Smooth muscle cell (in vitro differentiated cells): Measurements from ENCODE around the gene MAB21L2. TPM values are rescaled to one million over a fixed set of nuclear protein-coding genes. Genes with fewer than 3 reads are reported as not detected.

Source experiments
- DNase-seq: peaks from one replicate; lab custom pipeline; 2025; ENCODE audit not compliant: unreplicated experiment; lab: John Stamatoyannopoulos, UW
- H2AFZ ChIP-seq: fragments of 200-600 bp; sonication (generic); 2 replicates; pipeline ENCODE4 v1.6.0; 2016; ENCODE audit warnings: antibody characterized with exemption, low read depth, mild to moderate bottlenecking
- H3F3A ChIP-seq: fragments of 200-600 bp; sonication (generic); 2 replicates; pipeline ENCODE4 v1.6.0; 2017; ENCODE audit warnings: antibody characterized with exemption, low read depth
- H3K27ac ChIP-seq: fragments of 200-600 bp; sonication (generic); 2 replicates; pipeline ENCODE4 v1.5.1; 2016; ENCODE audit warnings: low read depth, mild to moderate bottlenecking
- H3K27me3 ChIP-seq: fragments of 200-600 bp; sonication (generic); 2 replicates; pipeline ENCODE4 v1.6.1; 2016; ENCODE audit warnings: low read depth, mild to moderate bottlenecking
- H3K36me3 ChIP-seq: fragments of 200-600 bp; sonication (generic); 2 replicates; pipeline ENCODE4 v1.5.1; 2016; ENCODE audit warnings: low read depth
- H3K4me1 ChIP-seq: fragments of 200-600 bp; sonication (generic); 2 replicates; pipeline ENCODE4 v1.5.1; 2016; ENCODE audit warnings: low read depth
- H3K4me2 ChIP-seq: fragments of 200-600 bp; sonication (generic); 2 replicates; pipeline ENCODE4 v1.6.0; 2016; ENCODE audit warnings: mild to moderate bottlenecking
- H3K4me3 ChIP-seq: fragments of 200-600 bp; sonication (generic); 2 replicates; pipeline ENCODE4 v1.5.1; 2016; ENCODE audit warnings: mild to moderate bottlenecking
- H3K79me2 ChIP-seq: fragments of 200-600 bp; sonication (generic); 2 replicates; pipeline ENCODE4 v1.6.0; 2016; ENCODE audit warnings: low read depth, mild to moderate bottlenecking
- H3K9ac ChIP-seq: fragments of 200-600 bp; sonication (generic); 2 replicates; pipeline ENCODE4 v1.6.0; 2016; ENCODE audit warnings: low read depth
- H3K9me3 ChIP-seq: fragments of 200-600 bp; sonication (generic); replicated peaks from 2 replicates; pipeline ENCODE4 v1.5.1; 2016; ENCODE audit warnings: low read depth
- H4K20me1 ChIP-seq: fragments of 200-600 bp; sonication (generic); 2 replicates; pipeline ENCODE4 v1.6.0; 2016; ENCODE audit warnings: low read depth
- CTCF ChIP-seq: fragments of 200-600 bp; sonication (generic); IDR thresholded peaks from 2 replicates; pipeline ENCODE4 v1.5.1; 2017; ENCODE audit warnings: borderline replicate concordance, mild to moderate bottlenecking, antibody characterized with exemption; ENCODE audit not compliant: insufficient read depth, poor library complexity, severe bottlenecking
- WGBS: methylation state at CpG from one replicate; pipeline ENCODE4 v1.1.7; 2016; ENCODE audit warnings: low lambda C conversion rate; 5-methylcytosine and 5-hydroxymethylcytosine counted together
- polyA plus RNA-seq: library from polyadenylated mRNA; unstranded; fragments of >200 nt; fragmentation: Nextera tagmentation; extraction: Ambion mirVana; gene quantifications from 2 replicates; pipeline ENCODE4 v1.2.1, GENCODE V29; 2016
- total RNA-seq: library from RNA; depleted of rRNA; stranded (reverse); fragments of >200 nt; gene quantifications from 2 replicates; pipeline ENCODE4 v1.2.3, GENCODE V29; 2014

The MAB21L2 gene
- total and polyA plus RNA-seq, 2 experiments from 2014 or later, result 0.17 to 1.7 TPM

GRCh38 chr4:150581056-150581605, 820 bp upstream of the MAB21L2 start:
- H3K9me3 ChIP-seq, result no peaks in the 10 kb centered on the region
- H3K27ac ChIP-seq, result no peak overlapping the region
- H3K9ac ChIP-seq, result no peak overlapping the region
- H3K4me3 ChIP-seq, result peak overlapping the region; percentile 50
- H2AFZ ChIP-seq, result no peak overlapping the region
- no peaks in the 10 kb centered on the region for H3K79me2 ChIP-seq
- no peaks in the 10 kb centered on the region for H3K36me3 ChIP-seq
- TF ChIP-seq CTCF, result no peak
- WGBS, result 65% methylated on average over 7 of the region's 7 CpGs
- H3K4me2 ChIP-seq, result peak overlapping the region; percentile 93
- H3K4me1 ChIP-seq, result peaks cover 48% of the 10 kb centered on the region
- H3F3A ChIP-seq, result no peaks in the 10 kb centered on the region
- H4K20me1 ChIP-seq, result peaks cover 57% of the 10 kb centered on the region
- H3K27me3 ChIP-seq, result peaks cover 88% of the 10 kb centered on the region
- no peak for DNase-seq

- no peaks in the 10 kb centered on the region for H3K79me2 ChIP-seq
- H3K4me3 ChIP-seq, result peak overlapping the region; percentile 50
- TF ChIP-seq CTCF, result no peak
- H3F3A ChIP-seq, result no peaks in the 10 kb centered on the region
- no peak overlapping the region for H3K9ac ChIP-seq
- H3K36me3 ChIP-seq, result no peaks in the 10 kb centered on the region
- no peaks in the 10 kb centered on the region for H3K9me3 ChIP-seq
- peaks cover 48% of the 10 kb centered on the region for H3K4me1 ChIP-seq
- peaks cover 90% of the 10 kb centered on the region for H3K27me3 ChIP-seq
- H3K4me2 ChIP-seq, result peak overlapping the region; percentile 93
- H4K20me1 ChIP-seq, result peaks cover 57% of the 10 kb centered on the region
- under 1% methylated on average over 8 of the region's 13 CpGs for WGBS
- no peak for DNase-seq
- no peak overlapping the region for H3K27ac ChIP-seq
- no peak overlapping the region for H2AFZ ChIP-seq
Observed at GRCh38 chr4:150581641-150582051, 305 bp upstream of the MAB21L2 start.

GRCh38 chr4:150582873-150583286, 929 bp downstream of the MAB21L2 start:
- peak overlapping the region; percentile 50 for H3K4me3 ChIP-seq
- no peak overlapping the region for H3K9ac ChIP-seq
- H3K9me3 ChIP-seq, result no peaks in the 10 kb centered on the region
- H3K27me3 ChIP-seq, result peaks cover 90% of the 10 kb centered on the region
- H4K20me1 ChIP-seq, result peaks cover 57% of the 10 kb centered on the region
- no peaks in the 10 kb centered on the region for H3F3A ChIP-seq
- no peak overlapping the region for H3K27ac ChIP-seq
- no peak overlapping the region for H2AFZ ChIP-seq
- no peak for TF ChIP-seq CTCF
- H3K4me2 ChIP-seq, result peak overlapping the region; percentile 93
- H3K79me2 ChIP-seq, result no peaks in the 10 kb centered on the region
- no peaks in the 10 kb centered on the region for H3K36me3 ChIP-seq
- peaks cover 41% of the 10 kb centered on the region for H3K4me1 ChIP-seq
- WGBS, result 2% methylated on average over 32 of the region's 32 CpGs
- no peak for DNase-seq
